ENCODE results near the gene PLXNA1. TPM values are rescaled to one million over a fixed set of nuclear protein-coding genes. Genes with fewer than 3 reads are reported as not detected.

Gene PLXNA1
- total and polyA plus RNA-seq, 7 donors = 7.7 to 20.1 (median 15.2) TPM

GRCh38 chr3:127008236-127008635, 25.3 kb downstream of the PLXNA1 start:
- DNase-seq (no peak), ATAC-seq (no peak)
- no peaks in the 10 kb centered on the region for H3K9me3 ChIP-seq
- TF ChIP-seq, protein P1, sequence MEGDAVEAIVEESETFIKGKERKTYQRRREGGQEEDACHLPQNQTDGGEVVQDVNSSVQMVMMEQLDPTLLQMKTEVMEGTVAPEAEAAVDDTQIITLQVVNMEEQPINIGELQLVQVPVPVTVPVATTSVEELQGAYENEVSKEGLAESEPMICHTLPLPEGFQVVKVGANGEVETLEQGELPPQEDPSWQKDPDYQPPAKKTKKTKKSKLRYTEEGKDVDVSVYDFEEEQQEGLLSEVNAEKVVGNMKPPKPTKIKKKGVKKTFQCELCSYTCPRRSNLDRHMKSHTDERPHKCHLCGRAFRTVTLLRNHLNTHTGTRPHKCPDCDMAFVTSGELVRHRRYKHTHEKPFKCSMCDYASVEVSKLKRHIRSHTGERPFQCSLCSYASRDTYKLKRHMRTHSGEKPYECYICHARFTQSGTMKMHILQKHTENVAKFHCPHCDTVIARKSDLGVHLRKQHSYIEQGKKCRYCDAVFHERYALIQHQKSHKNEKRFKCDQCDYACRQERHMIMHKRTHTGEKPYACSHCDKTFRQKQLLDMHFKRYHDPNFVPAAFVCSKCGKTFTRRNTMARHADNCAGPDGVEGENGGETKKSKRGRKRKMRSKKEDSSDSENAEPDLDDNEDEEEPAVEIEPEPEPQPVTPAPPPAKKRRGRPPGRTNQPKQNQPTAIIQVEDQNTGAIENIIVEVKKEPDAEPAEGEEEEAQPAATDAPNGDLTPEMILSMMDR (IDR thresholded peaks at IDR 0.05) = no peak
- intact Hi-C loops (cut with DNase I) = no loop called here
- no peaks in the 10 kb centered on the region for H3K4me1 ChIP-seq
- H3K4me3 ChIP-seq = no peak overlapping the region
- WGBS, 3 donors = 78 to 84% (median 79%) methylated on average over 10 of the region's 10 CpGs
- H3K36me3 ChIP-seq (ENCODE audit: insufficient read depth in 1 of 2, low read depth in 1 of 2) = peaks cover 2 to 12% of the 10 kb centered on the region in 2 donors
- H3K27me3 ChIP-seq (ENCODE audit: insufficient read depth in 3 of 3, low read length in 2 of 3) = no peaks in the 10 kb centered on the region
- H3K27ac ChIP-seq = no peak overlapping the region

DNA sequence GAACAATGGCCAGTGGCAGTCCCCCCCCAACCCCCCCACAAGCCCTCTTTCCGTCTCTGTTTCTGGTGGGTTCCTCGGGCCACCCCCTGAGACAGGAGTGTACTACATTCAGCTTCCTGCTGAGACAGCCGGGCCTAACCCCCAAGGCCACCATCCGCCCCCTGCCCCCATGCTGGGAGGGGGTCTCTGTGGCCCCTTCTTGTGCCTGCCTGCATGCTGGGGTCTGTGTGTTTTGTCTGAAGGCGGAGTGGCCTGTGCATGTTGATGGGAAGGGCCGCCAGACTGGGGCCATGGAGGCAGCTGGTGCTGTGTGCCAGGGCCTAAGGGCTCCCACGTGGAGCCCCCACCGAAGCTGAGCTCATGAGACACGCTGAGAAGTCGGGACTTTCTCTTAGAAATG, 26.6 kb downstream of the PLXNA1 start:
- no peaks in the 10 kb centered on the region for H3K4me1 ChIP-seq
- intact Hi-C loops (cut with DNase I) = no loop called here
- peaks cover 2 to 25% of the 10 kb centered on the region in 2 donors for H3K36me3 ChIP-seq (ENCODE audit: insufficient read depth in 1 of 2, low read depth in 1 of 2)
- no peaks in the 10 kb centered on the region for H3K9me3 ChIP-seq
- H3K27ac ChIP-seq = no peak overlapping the region
- TF ChIP-seq, protein P1 (IDR thresholded peaks at IDR 0.05) = no peak
- no peak overlapping the region for H3K4me3 ChIP-seq
- ATAC-seq (no peak), DNase-seq (no peak)
- WGBS, 3 donors = 67 to 81% (median 76%) methylated on average over 10 of the region's 10 CpGs
- H3K27me3 ChIP-seq (ENCODE audit: insufficient read depth in 3 of 3, low read length in 2 of 3) = no peaks in the 10 kb centered on the region

GRCh38 chr3:127011270-127011992, 28.5 kb downstream of the PLXNA1 start:
- 85 to 90% (median 88%) methylated on average over 8 of the region's 8 CpGs for WGBS, 3 donors
- no peaks in the 10 kb centered on the region for H3K4me1 ChIP-seq
- TF ChIP-seq, protein P1 (IDR thresholded peaks at IDR 0.05) = no peak
- H3K27ac ChIP-seq = no peak overlapping the region
- peaks cover 2 to 36% of the 10 kb centered on the region in 2 donors for H3K36me3 ChIP-seq (ENCODE audit: insufficient read depth in 1 of 2, low read depth in 1 of 2)
- H3K4me3 ChIP-seq = no peak overlapping the region
- no peaks in the 10 kb centered on the region for H3K9me3 ChIP-seq
- H3K27me3 ChIP-seq (ENCODE audit: insufficient read depth in 3 of 3, low read length in 2 of 3) = no peaks in the 10 kb centered on the region
- ATAC-seq = peak in 3 of 4 donors; percentile 12 to 70 (median 35)
- intact Hi-C loops (cut with DNase I) = no loop called here
- peak; percentile 63 to 78 for DNase-seq

- TF ChIP-seq, protein P1 (IDR thresholded peaks at IDR 0.05) = no peak
- Histone ChIP-seq H3K27ac (no peak overlapping the region), H3K36me3 (ENCODE audit: insufficient read depth in 1 of 2, low read depth in 1 of 2) (peaks cover 2 to 43% of the 10 kb centered on the region in 2 donors), H3K27me3 (ENCODE audit: insufficient read depth in 3 of 3, low read length in 2 of 3) (no peaks in the 10 kb centered on the region), H3K9me3 (no peaks in the 10 kb centered on the region), H3K4me3 (no peak overlapping the region), H3K4me1 (no peaks in the 10 kb centered on the region)
- peak in 2 of 4 donors; percentile 18 to 20 for ATAC-seq
- intact Hi-C loops (cut with DNase I) = no loop called here
- 94 to 95% (median 94%) methylated on average over 15 of the region's 15 CpGs for WGBS, 3 donors
- DNase-seq = no peak
These were observed 29.2 kb downstream of the PLXNA1 start for GRCh38 chr3:127012091-127012490.

Measured in psoas muscle (tissue), 8 donors.